Muscle of arm (tissue), 12 donors: Measurements from ENCODE around the gene HSF2BP. TPM values are rescaled to one million over a fixed set of nuclear protein-coding genes. Genes with fewer than 3 reads are reported as not detected.
"Not testable (repeated sequence)": the region's sequence is repeated elsewhere in the genome, so short reads cannot be mapped to it uniquely, and the experiment has no call there.

ENCODE experiments used
- DNase-seq: peaks from one replicate; pipeline ENCODE4 v3.0.0-alpha.2; 2013
- polyA plus RNA-seq, 12 donors: library from polyadenylated mRNA; unstranded; fragments of 120-200 nt; gene quantifications; one replicate each; pipeline ENCODE4 v1.2.1, GENCODE V29; 2013; ENCODE audit not compliant: insufficient read length in 12 of 12

Gene HSF2BP
- polyA plus RNA-seq, 12 donors = 0.20 to 1.5 (median 0.77) TPM; not detected in 2

DNA sequence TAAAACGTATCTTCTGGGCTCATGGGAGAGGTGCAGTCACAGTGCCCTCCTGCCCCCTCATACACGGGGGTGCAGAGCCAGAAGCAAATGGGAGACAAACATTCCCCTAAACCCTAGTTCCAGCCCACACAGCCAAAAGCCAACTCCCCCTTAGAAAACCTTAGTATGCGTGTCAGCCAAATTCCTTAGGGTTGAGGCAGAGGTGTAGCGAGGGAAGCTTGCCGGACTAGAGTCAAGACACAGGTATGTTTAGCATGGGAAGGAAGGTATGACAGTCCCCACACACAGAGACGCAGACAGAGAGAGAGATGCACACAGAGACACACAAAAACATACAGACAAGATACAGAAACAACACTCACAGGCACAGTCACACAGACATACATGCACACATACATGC lies 141.6 kb downstream of the HSF2BP start:
- DNase-seq = not testable (repeated sequence)

DNA sequence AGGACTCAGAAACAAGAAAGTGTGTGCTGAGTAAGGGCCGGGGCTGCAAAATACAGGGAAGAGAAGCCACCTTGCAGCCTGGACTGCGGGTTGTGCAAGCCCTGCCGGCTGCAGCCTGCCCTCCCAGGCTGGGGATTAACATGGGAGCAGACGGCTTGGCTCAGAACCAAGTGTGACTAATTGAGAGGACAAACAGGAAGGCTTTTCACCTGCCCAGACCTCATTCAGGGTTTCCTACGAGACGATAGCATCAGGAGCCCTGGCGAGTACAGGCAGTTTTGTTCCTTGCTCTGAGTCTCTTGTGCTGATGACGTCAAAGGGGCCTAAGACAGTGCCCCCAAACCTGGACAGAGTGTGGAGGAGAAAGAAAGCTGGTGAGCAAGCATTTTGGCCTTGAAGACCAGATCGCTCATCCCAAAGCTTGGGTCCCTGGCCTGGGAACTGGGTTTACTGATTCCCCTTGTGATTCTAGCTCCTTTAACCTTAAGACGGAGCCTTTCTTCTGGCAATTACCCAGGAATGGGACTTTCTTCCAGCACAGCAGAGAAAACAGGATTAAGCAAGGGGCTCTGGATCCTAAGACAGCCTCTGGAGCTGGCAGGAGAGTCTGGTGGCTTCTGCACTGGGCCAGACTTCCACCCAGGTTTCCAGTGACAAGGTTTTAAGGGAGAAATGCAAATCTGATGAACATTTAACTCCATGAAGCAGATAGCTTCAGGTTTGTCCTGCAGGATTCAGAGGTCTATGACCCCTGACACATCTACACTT lies 142.2 kb downstream of the HSF2BP start:
- DNase-seq = not testable (repeated sequence)

DNA sequence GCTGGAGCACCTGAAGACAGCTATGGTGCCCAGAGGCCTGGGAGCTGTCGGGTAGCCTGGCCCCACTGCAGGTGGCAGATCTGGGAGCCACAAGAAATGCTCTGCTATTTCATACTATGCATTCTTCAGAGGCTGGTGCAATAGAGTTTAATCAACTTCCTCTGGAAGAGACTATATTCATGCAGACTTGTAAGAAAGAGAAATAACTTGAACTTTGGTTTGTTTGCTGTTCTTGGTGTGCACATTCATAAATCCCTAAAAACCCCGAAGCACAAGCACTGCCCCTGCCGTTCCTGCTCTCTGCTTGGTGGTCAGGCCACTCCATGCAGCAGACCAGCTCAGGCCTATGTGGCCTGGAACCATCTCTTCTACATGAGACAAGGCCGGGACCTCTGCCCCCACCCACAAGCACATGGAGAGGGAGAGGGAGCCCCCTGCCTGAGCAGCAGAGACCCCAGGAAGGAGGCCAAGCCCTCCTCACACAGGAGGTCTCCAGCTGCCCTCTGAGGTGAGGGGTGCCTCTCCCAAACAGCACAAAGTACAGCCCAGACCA lies 142.9 kb downstream of the HSF2BP start:
- DNase-seq = not testable (repeated sequence)

DNA sequence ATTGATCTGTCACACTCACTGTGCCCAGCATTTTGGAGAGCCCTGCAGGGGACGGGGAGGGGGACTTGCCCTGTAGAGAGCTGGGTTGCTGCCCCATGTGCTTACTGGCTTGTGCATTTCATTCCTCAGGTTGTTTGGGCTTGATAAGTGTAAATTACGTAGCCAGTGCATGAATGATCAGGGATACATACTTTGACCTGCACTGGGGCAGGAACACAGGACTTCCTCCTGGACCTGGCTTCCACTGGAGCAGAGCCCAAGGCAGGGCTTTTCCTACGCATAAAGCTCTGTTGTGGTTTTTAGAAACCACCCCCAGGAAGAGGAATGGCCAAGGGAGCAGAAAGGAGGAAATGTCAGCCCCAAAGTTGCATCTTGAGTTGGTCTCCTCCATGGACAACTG lies 144.5 kb downstream of the HSF2BP start:
- not testable (repeated sequence) for DNase-seq

DNA sequence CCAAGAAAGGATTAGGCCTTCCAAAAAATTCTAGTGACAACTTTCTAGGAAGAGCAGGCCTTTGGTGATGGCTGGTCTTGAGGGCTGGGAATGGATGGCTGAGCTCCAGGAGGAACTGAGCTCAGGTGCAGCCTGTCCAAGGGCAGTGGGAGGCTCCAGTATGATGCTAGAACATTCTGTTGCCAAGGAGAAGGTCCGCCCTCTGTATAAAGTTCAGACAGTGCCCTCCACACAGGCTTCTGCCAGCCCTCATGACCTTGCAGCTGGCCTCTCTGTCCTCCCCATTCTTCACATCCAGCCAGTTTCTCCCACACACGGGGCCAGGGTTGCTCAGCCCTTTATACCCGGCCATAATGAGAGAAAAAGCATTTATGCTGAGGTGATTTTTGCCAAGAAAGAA lies 146.3 kb downstream of the HSF2BP start:
- DNase-seq = not testable (repeated sequence)

DNA sequence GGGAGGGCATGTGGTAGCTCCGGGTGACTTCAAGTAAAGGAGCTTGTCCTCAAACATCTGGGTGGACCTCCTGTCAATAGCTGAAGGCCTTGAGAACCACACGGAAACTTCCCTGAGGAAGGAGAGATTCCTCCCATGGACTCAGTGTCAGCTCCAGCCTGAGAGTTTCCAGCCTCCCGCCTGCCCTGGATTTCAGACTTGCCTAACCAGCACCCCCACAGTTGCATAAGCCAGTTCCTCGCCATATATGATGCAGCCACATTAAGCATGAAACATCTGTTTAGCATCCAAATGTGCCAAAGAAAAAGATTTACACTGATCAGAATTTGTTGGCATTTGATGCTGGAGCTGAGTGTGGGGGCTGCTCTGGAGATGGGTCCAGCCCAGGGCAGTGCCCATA lies 148.1 kb downstream of the HSF2BP start:
- DNase-seq = not testable (repeated sequence)

DNA sequence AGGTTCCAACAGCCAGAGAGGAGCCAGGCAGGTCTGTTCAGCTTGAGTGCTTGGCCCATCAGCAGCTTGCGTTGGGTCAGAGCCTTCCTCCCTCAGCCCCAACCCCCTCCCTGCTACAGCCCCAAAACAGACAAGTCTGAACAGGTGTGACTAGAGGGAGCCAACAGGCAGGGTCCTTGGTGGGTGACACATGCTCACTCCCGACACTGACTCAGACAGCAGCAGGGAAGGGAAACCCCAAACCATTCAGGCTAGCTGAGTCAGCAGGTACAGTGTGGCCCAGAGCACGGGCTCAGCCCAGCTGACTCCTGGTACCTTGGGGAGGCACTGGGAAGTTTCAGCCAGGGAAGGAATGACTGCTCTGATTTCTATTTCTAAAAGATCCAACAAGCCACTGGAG lies 148.6 kb downstream of the HSF2BP start:
- DNase-seq = not testable (repeated sequence)

DNA sequence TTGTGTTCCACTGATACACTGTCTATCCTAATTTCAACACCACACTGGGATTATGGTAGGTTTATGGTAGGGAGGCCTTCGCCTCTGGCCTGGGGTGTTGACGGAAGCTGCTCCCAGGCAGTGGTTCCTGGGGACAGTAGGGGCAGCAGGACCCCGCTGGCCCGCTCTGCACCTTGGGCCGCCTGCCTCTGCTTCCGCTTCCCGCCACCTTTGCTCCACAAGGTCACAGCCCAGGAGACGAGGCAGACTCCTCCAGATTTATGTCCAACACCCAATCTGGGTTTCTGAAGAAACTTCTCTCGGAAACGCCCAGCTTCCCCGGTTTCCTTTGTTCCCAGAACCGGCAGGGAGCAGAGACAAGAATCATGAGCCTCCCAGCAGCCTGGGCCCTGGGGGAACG lies 155.4 kb downstream of the HSF2BP start:
- not testable (repeated sequence) for DNase-seq

DNA sequence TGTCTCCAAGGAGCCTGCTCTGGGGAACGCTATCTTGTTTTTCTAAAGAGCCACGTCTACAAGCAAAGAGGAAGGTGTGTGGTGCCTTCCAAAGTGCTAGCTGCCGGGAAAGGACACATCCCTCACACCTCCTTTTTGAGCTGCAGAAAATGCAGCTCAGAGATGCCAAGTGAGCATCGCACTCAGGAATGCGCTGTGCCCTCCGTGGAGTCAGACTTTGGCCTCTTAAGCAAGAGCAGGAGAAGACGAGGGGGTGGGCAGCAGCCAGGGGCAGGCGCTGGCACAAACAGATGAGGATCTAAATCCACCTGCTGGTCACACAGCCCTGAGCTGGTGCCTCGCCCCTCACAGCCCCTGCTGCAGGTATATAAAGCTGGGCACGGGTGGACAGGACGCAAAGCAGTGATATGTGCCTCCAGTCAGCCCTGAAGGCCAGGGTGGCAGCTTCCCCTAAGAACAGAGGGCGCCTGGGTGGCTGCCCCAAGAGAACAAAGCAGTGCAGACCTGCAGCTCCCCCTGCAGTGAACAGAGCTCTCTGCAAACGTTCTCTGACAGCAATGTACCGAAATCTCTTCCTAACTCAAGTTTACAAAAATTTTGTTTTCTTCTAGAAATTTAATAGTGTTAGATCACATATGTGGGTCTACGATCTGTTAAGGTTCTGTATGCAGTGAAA lies 156.1 kb downstream of the HSF2BP start:
- not testable (repeated sequence) for DNase-seq

DNA sequence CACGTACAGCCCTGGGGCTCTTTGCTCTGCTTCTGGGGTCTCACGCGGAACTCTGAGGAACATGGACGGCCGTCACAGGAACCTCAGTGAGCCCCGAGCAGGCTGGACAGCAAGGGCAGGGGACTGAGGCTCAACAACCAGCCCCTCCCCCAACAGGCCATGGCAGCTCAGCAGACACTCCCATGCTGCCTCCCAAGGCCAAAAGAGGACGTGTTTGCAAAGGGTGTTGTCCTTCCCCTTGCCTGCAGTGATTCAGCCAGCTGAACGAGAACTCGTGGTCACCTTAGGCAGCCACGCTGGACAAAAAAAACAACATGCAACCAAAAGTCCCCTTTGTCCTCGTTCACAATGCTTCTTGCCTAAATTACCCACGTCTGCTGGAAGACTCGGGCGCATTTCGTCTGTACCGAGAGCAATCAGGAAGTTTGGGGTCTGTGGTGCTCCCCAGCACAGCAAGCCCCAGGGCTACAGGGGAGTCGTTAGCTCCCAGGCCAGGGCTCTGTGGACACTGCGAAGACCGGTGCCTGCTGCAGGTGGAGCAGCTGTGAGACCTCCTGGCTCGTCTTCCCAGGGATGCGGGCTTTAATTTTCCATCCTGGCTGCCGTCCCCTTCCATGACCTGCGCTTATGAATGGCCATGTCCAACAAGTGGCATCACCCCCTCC lies 156.7 kb downstream of the HSF2BP start:
- not testable (repeated sequence) for DNase-seq

DNA sequence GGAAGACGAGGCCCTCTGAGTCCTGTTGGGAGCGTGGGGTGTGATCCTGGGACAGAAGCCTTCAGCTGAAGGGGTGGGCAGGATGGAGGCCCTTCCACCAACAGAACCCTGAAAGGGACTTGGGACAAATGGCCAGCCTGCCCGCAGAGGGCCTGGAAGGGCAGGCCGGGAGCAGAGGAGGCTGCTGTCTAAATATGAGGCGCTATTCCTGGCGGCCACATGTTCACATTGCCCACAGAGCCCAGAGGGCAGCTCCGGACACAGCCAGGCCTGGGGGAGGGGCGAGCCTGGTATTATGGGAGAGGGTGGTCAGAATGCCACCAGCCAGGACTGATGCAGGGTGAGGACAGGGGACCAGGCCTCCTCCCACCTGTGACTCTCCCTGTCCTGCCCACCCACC lies 160.4 kb downstream of the HSF2BP start:
- DNase-seq = not testable (repeated sequence)

DNA sequence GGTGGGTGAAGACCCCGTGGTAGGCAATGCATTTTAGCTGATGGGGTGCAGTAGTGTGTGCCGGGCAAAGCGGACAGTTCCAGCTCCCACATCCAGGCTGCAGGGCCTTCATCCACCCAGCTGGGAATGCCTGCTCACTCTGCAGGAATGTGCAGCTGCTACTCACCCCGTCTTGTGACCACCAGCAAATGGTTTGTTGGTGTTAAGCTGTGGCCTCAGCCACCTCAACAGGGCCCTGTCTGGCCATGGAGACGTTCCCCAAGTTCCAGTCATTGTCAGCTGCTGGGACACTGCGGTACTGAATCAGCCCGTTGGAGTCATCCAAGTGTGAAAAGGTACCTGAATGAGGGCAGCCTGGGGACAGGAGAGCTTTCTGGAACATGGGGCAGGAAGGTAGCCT lies 161.2 kb downstream of the HSF2BP start:
- DNase-seq = not testable (repeated sequence)

DNA sequence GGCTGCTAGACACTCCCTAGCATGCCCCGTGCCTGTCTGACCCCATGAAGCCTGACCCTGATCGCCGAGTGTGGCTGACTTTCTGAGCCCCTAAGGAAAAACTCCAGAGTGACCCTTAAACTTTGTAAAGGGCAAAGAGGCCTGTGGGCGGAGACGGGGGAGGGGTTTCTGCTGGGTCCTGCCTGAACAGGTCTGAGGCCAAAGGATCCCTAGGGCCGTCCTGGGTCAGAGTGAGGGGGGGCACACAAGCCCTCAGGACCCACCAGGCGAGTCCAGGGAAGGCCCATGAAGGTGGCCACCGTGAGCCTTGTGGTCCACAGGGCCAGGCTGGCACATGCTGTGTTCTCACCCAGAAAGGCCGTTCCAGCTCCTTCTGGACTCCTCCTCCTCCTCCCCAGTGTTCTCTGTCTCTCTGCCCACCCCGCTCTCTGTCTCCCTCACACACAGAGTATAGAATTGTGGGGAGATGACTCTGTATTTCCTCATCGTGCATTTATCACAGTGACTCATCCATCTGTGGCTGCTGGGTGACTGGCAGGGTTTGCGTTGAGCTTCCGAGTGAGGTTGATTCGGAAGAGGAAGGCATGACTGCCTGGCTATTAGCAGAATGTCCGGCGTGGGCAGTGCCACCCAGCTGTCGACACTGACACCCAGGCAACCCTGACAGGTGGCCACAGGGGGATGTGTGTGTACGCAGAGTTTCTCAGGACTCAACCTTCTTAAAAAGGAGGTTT lies 164.8 kb downstream of the HSF2BP start:
- not testable (repeated sequence) for DNase-seq

DNA sequence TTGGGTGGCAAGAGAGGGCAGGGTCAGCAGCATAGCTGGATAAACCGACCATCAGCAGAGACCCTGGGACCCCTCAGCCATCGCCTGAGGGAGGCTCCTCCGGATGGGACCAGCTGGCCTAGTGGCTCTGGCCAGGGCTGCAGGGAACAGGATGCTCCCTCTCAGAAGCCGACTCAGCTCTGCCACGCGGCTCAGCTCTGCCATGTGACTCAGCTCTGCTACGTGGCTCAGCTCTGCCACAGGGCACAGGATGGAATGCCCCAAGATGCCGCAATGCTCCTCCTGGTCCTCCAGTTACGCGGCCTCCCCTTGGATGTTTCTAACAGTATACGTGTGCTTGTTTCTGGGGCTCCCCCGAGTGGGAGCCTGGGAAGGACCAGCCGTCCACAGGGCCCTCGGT lies 165.8 kb downstream of the HSF2BP start:
- not testable (repeated sequence) for DNase-seq

DNA sequence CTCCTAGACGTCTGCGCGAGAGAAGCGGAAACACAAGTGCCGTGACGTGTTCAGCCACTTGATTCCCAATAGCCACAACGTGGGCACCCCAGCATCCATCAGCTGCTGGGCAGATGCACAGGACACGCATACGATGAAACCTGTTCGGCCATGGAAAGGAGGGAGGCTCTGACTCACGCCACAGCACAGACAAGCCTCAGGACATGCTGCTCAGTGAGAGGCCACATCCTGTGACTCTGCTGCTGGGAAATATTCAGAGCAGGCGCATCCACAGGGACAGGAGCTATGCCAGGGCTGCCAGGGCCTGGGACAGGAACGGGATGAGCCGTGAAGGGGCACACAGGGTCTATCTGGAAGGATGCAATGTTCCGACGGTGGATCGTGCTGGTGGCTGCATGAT lies 171.1 kb downstream of the HSF2BP start:
- not testable (repeated sequence) for DNase-seq

DNA sequence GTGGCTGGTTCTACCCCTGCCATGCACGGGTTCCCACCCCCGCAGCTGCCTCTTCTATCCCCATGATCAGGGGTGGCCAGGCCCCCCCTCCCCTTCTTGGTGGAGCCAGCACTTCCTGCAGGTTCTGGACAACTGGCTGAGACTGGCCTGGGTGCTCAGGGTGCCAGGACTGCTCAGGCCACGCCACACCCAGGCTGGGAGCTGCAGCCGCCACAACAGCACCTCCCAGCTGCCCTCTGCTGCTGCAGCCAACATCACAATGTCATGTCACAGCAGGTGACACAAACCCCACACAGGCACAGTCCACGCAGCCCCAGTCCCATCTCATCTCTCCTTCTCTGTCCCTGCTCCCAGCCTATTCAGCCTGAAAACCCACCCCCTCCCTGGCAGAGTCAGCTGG lies 173.2 kb downstream of the HSF2BP start:
- DNase-seq = not testable (repeated sequence)

DNA sequence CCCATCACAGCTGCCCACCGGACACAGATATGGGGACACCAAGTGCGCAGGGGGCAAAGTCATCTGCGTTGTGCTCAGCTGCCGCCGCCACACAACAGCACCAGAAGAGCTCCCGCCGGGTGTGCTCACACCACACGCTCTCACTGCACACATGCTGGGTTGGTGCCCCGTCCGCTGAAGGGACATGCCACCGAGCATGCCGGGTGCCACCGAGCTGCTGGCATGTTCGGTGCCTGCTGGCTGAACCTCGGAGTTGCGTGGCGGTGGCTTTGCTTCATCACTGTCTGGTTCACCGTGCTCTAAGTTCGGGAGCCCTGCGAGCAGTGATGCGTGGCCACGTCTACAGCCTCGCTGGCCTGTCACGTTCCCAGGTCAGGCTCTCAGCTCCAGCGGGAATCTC lies 174.3 kb downstream of the HSF2BP start:
- not testable (repeated sequence) for DNase-seq

DNA sequence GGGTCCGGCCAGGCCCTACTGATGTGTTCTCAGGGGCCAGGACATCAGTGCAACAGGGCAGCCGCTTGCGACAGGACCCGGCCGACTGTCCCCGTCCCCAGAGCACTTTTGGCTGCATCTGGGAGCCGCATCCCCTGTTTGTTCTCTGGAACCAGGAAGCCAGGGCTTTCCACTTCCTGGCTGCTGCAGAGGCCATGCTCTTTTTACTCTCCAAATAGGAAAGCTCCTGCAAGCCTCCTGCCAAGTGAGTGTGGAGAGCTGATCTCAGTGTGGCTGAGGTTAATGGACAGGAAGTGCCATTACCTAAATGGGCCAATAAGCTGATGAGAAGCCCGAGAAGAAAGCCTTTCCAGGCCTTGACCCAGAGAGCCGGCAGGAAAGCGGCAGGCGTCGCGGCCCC lies 180.1 kb downstream of the HSF2BP start:
- DNase-seq = not testable (repeated sequence)
